Activated naive CD8-positive, alpha-beta T cell treated with anti-CD3 and anti-CD28 coated beads, Interleukin-2, amount 50 U/mL, for 24 hours (primary cell): ENCODE results near the gene DHX30.

Experiments used
- ATAC-seq: fragments of 150-1000 bp; cut with Tn5 transposase; one replicate; pipeline ENCODE4 v1.10.0; 2021
- DNase-seq: peaks from one replicate; pipeline ENCODE4 v3.0.0; 2021
- H3K27ac Mint-ChIP-seq: one replicate; pipeline ENCODE4 v1.8.0; 2021; ENCODE audit warnings: mild to moderate bottlenecking, mixed read lengths
- H3K27me3 Mint-ChIP-seq: one replicate; pipeline ENCODE4 v1.8.0; 2021; ENCODE audit warnings: mixed read lengths
- H3K36me3 Mint-ChIP-seq: one replicate; pipeline ENCODE4 v1.8.0; 2021; ENCODE audit warnings: low read depth, mixed read lengths
- H3K4me1 Mint-ChIP-seq: one replicate; pipeline ENCODE4 v1.8.0; 2021; ENCODE audit warnings: mixed read lengths
- H3K4me3 Mint-ChIP-seq: one replicate; pipeline ENCODE4 v1.8.0; 2021; ENCODE audit warnings: mild to moderate bottlenecking, moderate library complexity, mixed read lengths
- H3K9me3 Mint-ChIP-seq: one replicate; pipeline ENCODE4 v1.8.0; 2021; ENCODE audit warnings: mixed read lengths

Gene DHX30

DNA sequence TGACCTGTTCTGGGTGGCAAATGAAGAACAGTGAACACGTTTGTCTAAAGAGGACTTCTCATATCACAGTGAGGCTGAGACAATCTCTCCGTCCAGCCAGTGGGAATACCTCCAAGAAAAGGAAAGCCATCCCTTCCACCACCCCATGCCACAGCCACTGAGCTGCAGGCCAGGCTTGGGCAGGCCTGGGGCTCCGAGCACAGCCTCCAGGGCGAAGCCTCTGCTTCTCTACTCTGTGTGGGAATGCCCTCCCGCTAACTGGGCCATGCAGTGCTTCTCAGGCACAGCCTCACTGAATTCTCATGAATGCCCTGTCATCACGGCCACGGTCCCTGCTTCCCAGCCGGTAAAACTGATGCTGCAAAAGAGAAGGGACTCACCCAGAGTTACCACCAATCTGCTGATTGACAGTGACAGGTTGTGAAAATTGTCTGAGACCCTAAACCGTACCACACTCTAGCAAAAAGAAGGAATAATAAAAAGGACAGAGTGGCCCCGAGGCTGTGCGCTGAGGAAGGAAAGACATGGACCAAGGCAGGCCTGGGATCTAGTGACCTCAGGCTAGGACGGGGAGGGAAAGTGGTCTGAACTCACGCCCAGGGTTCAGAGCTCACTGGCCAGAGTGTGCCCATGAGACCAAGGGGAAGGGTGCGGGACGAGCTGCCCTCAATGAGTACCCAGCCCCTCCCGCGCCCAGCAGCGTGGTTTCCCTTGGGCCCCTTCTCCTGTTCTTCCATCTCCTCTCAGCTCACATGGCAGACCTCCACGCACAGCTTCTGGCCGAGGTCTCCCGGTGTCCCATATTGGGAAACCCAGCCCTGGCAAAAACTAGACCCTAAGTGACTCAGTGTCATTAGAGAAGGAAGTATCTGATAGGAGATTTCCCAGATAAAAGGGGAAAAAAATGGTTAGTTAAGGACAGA is 52.8 kb downstream of the DHX30 start:
- H3K4me3 Mint-ChIP-seq, result no peak overlapping the region
- no peaks in the 10 kb centered on the region for H3K27me3 Mint-ChIP-seq
- ATAC-seq, result no peak
- no peak overlapping the region for H3K27ac Mint-ChIP-seq
- no peak for DNase-seq
- H3K4me1 Mint-ChIP-seq, result no peaks in the 10 kb centered on the region
- no peaks in the 10 kb centered on the region for H3K9me3 Mint-ChIP-seq
- peaks cover 5% of the 10 kb centered on the region for H3K36me3 Mint-ChIP-seq

GRCh38 chr3:47856669-47857068 is 53.7 kb downstream of the DHX30 start:
- peaks cover 5% of the 10 kb centered on the region for H3K36me3 Mint-ChIP-seq
- H3K27me3 Mint-ChIP-seq, result no peaks in the 10 kb centered on the region
- no peaks in the 10 kb centered on the region for H3K9me3 Mint-ChIP-seq
- DNase-seq (no peak), ATAC-seq (no peak)
- H3K4me3 Mint-ChIP-seq, result no peak overlapping the region
- H3K4me1 Mint-ChIP-seq, result no peaks in the 10 kb centered on the region
- no peak overlapping the region for H3K27ac Mint-ChIP-seq

DNA sequence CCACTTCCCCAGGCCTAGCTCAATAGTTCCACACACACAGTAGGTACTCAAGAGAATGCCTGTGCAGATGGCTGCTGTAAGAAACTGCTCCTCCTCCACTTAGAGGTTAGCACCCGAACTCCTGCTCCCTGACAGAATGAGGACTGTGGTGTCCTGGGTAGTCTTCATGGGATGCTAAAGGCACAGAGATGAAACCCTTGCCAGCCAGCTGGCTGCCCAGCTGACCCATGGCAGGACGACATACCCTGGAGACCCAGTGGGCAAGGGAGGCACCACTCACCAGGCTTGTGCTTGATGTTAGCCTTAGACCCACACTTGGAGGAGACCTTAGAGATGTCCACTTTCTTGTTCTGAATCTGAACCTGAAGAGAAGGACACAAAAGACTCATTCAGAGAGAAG is 54.2 kb downstream of the DHX30 start:
- H3K27me3 Mint-ChIP-seq, result no peaks in the 10 kb centered on the region
- H3K4me3 Mint-ChIP-seq, result no peak overlapping the region
- DNase-seq (no peak), ATAC-seq (no peak)
- H3K4me1 Mint-ChIP-seq, result no peaks in the 10 kb centered on the region
- no peaks in the 10 kb centered on the region for H3K9me3 Mint-ChIP-seq
- H3K27ac Mint-ChIP-seq, result no peak overlapping the region
- peaks cover 4% of the 10 kb centered on the region for H3K36me3 Mint-ChIP-seq

DNA sequence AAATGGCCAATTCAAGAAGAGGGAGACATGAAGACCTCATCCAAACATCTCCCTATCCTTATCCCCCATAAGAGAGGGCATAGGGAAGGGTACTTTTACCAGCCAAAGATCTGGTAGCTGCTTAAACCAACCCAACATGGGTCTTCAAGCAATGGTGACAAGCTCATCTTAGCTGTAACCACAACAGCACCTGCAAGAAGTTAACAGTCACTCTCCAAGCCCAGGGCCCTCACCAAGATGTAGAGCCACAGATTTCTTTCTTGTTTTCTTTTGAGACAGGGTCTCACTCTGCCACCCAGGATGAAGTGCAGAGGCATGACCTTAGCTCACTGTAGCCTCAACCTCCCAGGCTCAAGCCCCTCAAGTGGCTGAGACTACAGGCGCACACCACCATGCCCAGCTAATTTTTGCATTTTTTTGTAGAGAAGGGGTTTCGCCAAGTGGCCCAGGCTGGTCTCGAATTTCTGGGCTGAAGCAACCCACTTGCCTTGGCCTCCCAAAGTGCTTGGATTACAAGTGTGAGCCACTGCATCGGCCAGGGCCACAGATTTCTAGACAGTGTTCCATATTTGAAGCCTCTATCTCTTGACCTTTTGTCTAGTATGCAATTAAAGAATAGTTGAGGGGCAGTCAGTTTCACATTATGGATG is 57.1 kb downstream of the DHX30 start:
- no peak overlapping the region for H3K4me3 Mint-ChIP-seq
- H3K36me3 Mint-ChIP-seq, result peaks cover 4% of the 10 kb centered on the region
- H3K9me3 Mint-ChIP-seq, result no peaks in the 10 kb centered on the region
- no peaks in the 10 kb centered on the region for H3K4me1 Mint-ChIP-seq
- no peak for ATAC-seq
- no peak for DNase-seq
- no peaks in the 10 kb centered on the region for H3K27me3 Mint-ChIP-seq
- H3K27ac Mint-ChIP-seq, result no peak overlapping the region

GRCh38 chr3:47863391-47864128 is 60.6 kb downstream of the DHX30 start:
- peaks cover 7% of the 10 kb centered on the region for H3K36me3 Mint-ChIP-seq
- no peaks in the 10 kb centered on the region for H3K9me3 Mint-ChIP-seq
- no peak overlapping the region for H3K4me3 Mint-ChIP-seq
- ATAC-seq, result no peak
- no peak overlapping the region for H3K27ac Mint-ChIP-seq
- no peak for DNase-seq
- H3K4me1 Mint-ChIP-seq, result no peaks in the 10 kb centered on the region
- H3K27me3 Mint-ChIP-seq, result no peaks in the 10 kb centered on the region

GRCh38 chr3:47865192-47865591 is 62.3 kb downstream of the DHX30 start:
- DNase-seq (no peak), ATAC-seq (no peak)
- Mint-ChIP-seq H3K36me3 (peaks cover 15% of the 10 kb centered on the region), H3K4me1 (no peaks in the 10 kb centered on the region), H3K27me3 (no peaks in the 10 kb centered on the region), H3K27ac (peak overlapping the region; percentile 10), H3K9me3 (no peaks in the 10 kb centered on the region), H3K4me3 (no peak overlapping the region)

GRCh38 chr3:47867451-47868044 is 64.6 kb downstream of the DHX30 start:
- H3K9me3 Mint-ChIP-seq, result no peaks in the 10 kb centered on the region
- ATAC-seq (no peak), DNase-seq (no peak)
- H3K4me3 Mint-ChIP-seq, result no peak overlapping the region
- no peak overlapping the region for H3K27ac Mint-ChIP-seq
- H3K36me3 Mint-ChIP-seq, result peaks cover 26% of the 10 kb centered on the region
- no peaks in the 10 kb centered on the region for H3K27me3 Mint-ChIP-seq
- no peaks in the 10 kb centered on the region for H3K4me1 Mint-ChIP-seq

DNA sequence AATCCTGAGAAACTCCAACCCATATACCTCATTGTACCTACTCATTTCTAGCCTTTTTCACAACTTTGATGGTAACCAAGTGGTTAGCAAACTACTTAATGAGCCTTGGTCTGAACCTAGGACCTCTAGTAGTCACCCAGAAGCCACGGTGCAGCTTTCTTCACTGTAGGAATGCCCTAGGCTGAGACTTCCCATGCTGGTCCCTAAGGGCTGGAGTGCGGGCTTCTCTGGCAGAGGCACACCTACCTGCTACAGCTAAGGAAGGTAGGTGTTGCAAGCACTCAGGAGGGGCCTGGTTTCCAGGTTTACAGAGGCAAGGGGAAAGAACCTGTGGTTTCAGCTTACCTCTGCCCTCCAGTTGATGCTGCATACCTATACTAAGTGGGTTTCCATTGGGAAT is 65.4 kb downstream of the DHX30 start:
- Mint-ChIP-seq H3K36me3 (peaks cover 26% of the 10 kb centered on the region), H3K4me1 (no peaks in the 10 kb centered on the region)

GRCh38 chr3:47870156-47870555 is 67.2 kb downstream of the DHX30 start:
- Mint-ChIP-seq H3K4me3 (no peak overlapping the region), H3K36me3 (peaks cover 28% of the 10 kb centered on the region), H3K27ac (no peak overlapping the region), H3K27me3 (no peaks in the 10 kb centered on the region), H3K4me1 (no peaks in the 10 kb centered on the region), H3K9me3 (no peaks in the 10 kb centered on the region)
- DNase-seq (no peak), ATAC-seq (no peak)

More for the DNA sequence above, 65.4 kb downstream of the DHX30 start:
- Mint-ChIP-seq H3K9me3 (no peaks in the 10 kb centered on the region), H3K27ac (no peak overlapping the region), H3K27me3 (no peaks in the 10 kb centered on the region), H3K4me3 (no peak overlapping the region)
- ATAC-seq, result no peak
- DNase-seq, result no peak

GRCh38 chr3:47870702-47871260 is 67.8 kb downstream of the DHX30 start:
- no peak overlapping the region for H3K27ac Mint-ChIP-seq
- H3K27me3 Mint-ChIP-seq, result no peaks in the 10 kb centered on the region
- ATAC-seq (no peak), DNase-seq (no peak)
- no peaks in the 10 kb centered on the region for H3K4me1 Mint-ChIP-seq
- no peaks in the 10 kb centered on the region for H3K9me3 Mint-ChIP-seq
- no peak overlapping the region for H3K4me3 Mint-ChIP-seq
- H3K36me3 Mint-ChIP-seq, result peaks cover 26% of the 10 kb centered on the region

DNA sequence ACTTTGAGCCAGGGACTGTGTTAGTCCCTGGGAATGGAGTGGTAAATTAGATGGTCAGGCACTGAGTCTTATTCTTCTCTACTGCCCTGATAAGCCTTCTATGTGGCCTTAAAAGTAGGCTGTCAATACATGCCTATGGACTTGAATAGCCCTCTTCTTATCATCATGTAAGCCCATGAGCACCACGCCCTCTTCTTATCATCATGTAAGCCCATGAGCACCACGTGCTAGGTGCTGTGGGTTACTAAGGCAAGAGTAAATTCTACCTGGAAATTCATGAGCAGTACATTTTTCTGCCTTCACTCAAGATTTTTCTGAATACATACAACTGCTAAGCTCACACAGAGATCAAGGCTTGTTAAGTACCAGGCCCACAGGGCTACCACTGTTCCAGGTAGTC is 68.5 kb downstream of the DHX30 start:
- Mint-ChIP-seq H3K27me3 (no peaks in the 10 kb centered on the region), H3K4me3 (no peak overlapping the region), H3K9me3 (no peaks in the 10 kb centered on the region), H3K36me3 (peaks cover 23% of the 10 kb centered on the region), H3K27ac (no peak overlapping the region), H3K4me1 (no peaks in the 10 kb centered on the region)
- ATAC-seq (no peak), DNase-seq (no peak)

DNA sequence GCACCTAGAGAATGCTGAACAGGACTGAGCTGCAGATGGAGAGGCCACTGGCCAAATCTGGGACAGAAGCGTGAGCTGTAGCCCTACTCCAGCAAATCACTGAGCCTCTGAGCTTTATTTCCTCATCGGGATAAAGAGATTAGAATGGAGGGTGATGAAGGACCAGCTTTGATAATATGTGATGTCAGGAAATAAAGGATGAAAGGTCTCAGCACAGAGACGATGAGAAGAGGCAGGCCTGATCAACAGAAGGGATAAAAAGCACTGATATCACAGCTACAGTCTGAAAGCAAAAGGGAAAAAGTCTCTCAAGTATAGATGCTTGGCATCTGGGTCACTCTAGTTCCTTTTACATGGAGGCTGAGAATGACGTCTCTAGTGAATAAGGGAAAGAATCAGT is 70.0 kb downstream of the DHX30 start:
- DNase-seq, result no peak
- no peak overlapping the region for H3K27ac Mint-ChIP-seq
- H3K9me3 Mint-ChIP-seq, result no peaks in the 10 kb centered on the region
- no peak for ATAC-seq
- no peaks in the 10 kb centered on the region for H3K27me3 Mint-ChIP-seq
- H3K4me1 Mint-ChIP-seq, result peaks cover 5% of the 10 kb centered on the region
- H3K36me3 Mint-ChIP-seq, result peaks cover 30% of the 10 kb centered on the region
- H3K4me3 Mint-ChIP-seq, result no peak overlapping the region

- Mint-ChIP-seq H3K4me3 (no peak overlapping the region), H3K4me1 (peaks cover 5% of the 10 kb centered on the region), H3K9me3 (no peaks in the 10 kb centered on the region), H3K27me3 (no peaks in the 10 kb centered on the region), H3K27ac (no peak overlapping the region), H3K36me3 (peaks cover 23% of the 10 kb centered on the region)
- ATAC-seq, result no peak
- no peak for DNase-seq
These were observed 71.5 kb downstream of the DHX30 start for GRCh38 chr3:47874438-47874837.

GRCh38 chr3:47874913-47875312 is 72.0 kb downstream of the DHX30 start:
- Mint-ChIP-seq H3K9me3 (no peaks in the 10 kb centered on the region), H3K36me3 (peaks cover 22% of the 10 kb centered on the region), H3K4me1 (peaks cover 5% of the 10 kb centered on the region), H3K27me3 (no peaks in the 10 kb centered on the region), H3K27ac (no peak overlapping the region), H3K4me3 (no peak overlapping the region)
- DNase-seq (no peak), ATAC-seq (no peak)
